OCI-LY1 (cell line): Measurements from ENCODE around the gene ST6GAL1.

Source experiments
- CTCF ChIP-seq: fragments of 200-600 bp; sonication (generic), shearing (Covaris generic); IDR thresholded peaks from 2 replicates; pipeline ENCODE4 v1.5.1; 2017; ENCODE audit warnings: mild to moderate bottlenecking, antibody characterized with exemption, low read length, moderate library complexity, mixed read lengths
- EZH2 ChIP-seq: fragments of 200-600 bp; sonication (generic), shearing (Covaris generic); IDR thresholded peaks from 2 replicates; pipeline ENCODE4 v1.8.0; 2017; ENCODE audit warnings: borderline replicate concordance, mixed run types, mild to moderate bottlenecking, antibody characterized with exemption, low read length, moderate library complexity, mixed read lengths

GRCh38 chr3:187104342-187104741 lies 174.0 kb downstream of the ST6GAL1 start:
- TF ChIP-seq CTCF: no peak
- TF ChIP-seq EZH2: no peak
